GM04504 (cell line): Measurements from ENCODE around the gene BCAS1.

Experiments used
- DNase-seq: peaks from one replicate; pipeline ENCODE4 v3.0.0-alpha.2; 2012; ENCODE audit warnings: low read depth

Gene BCAS1, protein sequence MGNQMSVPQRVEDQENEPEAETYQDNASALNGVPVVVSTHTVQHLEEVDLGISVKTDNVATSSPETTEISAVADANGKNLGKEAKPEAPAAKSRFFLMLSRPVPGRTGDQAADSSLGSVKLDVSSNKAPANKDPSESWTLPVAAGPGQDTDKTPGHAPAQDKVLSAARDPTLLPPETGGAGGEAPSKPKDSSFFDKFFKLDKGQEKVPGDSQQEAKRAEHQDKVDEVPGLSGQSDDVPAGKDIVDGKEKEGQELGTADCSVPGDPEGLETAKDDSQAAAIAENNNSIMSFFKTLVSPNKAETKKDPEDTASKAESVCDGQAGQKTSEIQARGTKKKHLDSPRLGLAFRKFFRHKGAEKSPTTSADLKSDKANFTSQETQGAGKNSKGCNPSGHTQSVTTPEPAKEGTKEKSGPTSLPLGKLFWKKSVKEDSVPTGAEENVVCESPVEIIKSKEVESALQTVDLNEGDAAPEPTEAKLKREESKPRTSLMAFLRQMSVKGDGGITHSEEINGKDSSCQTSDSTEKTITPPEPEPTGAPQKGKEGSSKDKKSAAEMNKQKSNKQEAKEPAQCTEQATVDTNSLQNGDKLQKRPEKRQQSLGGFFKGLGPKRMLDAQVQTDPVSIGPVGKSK

DNA sequence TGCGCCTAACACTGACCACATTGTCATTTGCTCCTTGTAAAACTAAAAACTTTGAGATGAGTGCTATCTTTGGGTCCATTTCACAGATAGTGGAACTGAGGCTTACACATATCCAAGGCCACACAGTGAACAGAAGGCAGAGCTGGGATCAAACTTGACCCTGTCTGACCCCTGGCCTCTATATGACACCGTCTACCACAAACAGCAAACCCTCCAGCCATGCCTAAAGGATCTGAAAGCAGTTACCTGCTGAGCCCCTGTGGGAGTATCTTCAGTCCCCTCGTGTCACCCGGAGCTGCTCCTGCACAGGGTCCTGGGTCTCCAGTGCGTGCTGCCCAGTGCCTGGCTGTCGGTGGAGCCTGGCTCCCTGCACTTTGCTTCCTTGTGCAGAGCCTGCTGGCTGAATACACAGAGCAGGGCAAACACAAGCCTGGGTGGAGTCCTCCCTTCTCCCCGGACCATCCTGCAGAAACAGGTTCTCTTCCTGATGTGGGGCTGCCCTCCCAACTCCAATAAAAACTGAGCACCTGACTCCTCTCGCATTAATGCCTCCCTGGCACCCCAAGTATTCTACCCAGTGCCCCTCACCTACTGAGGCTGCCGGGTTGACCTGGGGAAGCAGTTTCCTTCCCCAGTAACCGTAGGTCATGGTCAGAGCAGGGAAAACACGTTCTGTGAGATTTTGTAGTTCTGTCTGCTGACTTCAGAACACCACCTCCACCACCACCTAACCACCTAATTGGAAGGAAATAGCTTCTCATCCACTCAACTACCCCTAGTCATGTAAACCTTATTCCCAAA, at the start of gene BCAS1:
Gene BCAS1 (minus strand): TSS at position 408 of the 801 bp plus-strand sequence. CDS start 11,876 bp downstream, outside the sequence.
- DNase-seq = no peak

DNA sequence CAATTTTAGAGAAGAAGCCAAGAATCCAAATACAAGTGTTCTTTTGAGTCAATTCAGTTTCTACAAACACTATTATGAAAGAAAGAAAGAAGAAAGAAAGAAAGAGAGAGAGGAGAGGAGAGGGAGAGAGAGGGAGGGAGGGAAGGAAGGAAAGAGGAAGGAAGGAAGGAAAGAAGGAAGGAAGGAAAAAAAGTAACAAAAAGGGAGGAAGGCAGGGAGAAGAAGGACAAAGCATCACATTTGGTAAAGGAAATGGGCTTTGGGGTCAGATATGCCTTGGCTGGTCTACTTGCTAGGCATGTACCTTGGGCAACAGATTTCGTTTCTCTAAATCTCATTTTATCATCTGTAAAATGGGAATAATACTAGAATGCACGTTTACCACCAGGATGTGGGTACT, 49.4 kb upstream of the BCAS1 start:
- DNase-seq = no peak

GRCh38 chr20:54118220-54119001, 48.0 kb upstream of the BCAS1 start:
- no peak for DNase-seq

- no peak for DNase-seq
Observed at GRCh38 chr20:54116550-54117235, 46.3 kb upstream of the BCAS1 start.

DNA sequence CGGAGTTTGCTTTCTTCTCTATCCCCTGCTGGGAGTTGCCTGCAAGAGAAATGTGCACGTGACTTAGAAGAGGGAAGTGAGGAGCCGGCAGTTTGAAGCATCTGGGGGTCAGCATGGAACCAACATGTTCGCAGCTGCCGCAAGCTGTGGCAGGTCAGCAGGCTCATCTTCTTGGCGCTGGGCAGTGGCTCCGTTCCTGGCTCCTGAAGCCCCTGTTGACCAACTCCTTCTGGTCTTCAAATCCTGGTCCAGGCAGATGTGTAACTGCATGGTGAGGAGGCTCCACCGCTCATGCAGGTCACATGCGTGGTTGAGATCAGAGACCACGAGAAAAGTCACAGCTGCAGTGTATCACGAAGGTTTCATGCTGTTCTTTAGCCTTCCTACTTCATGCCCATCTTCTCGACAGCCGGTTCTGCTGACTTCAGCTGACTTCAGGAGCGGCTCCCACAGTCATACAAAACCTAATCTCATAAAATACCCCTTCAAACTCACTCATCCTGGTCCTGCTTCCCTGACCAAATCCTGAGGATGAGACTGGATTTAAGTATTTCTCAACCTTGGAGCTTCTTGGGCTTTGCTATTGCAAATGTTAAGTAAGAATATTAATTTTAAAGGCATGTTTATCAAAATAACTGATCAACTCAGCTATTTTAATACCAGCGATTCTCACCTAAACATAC, 44.9 kb upstream of the BCAS1 start:
- DNase-seq = no peak

DNA sequence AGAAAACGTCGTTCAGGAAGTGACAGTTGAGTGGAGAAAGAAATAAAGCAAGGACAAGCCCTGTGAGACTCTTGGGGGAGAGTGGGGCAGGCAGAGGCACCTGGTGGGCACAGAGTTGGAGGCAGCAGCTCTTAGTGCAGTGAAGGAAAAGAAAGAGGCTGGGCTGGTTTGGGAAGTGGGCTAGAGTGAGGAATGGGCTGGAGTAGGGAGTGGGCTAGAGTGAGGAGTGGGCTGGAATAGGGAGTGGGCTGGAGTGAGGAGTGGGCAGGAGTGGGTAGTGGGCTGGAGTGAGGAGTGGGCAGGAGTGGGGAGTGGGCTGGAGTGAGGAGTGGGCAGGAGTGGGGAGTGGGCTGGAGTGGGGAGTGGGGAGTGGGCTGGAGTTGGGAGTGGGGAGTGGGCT, 43.7 kb upstream of the BCAS1 start:
- DNase-seq = no peak

DNA sequence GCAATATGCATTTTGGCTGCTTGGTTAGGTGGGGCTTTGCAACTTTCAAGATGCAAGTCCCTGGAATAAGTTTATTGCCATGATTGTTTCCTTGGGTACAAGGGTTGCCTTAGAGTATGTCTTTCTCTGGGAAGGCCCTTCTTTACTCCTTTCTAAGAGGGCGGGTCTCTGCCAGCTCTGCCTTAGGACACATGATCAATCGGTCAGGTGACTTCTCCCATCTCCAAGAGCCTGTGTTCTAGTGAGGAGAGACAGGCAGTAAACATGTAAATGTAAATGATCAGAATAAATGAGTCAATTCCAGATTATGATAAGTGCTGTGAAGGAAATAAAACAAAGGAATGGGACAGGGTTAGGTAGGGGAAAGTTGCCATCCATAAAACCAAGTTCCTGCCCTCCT, 43.2 kb upstream of the BCAS1 start:
- no peak for DNase-seq

DNA sequence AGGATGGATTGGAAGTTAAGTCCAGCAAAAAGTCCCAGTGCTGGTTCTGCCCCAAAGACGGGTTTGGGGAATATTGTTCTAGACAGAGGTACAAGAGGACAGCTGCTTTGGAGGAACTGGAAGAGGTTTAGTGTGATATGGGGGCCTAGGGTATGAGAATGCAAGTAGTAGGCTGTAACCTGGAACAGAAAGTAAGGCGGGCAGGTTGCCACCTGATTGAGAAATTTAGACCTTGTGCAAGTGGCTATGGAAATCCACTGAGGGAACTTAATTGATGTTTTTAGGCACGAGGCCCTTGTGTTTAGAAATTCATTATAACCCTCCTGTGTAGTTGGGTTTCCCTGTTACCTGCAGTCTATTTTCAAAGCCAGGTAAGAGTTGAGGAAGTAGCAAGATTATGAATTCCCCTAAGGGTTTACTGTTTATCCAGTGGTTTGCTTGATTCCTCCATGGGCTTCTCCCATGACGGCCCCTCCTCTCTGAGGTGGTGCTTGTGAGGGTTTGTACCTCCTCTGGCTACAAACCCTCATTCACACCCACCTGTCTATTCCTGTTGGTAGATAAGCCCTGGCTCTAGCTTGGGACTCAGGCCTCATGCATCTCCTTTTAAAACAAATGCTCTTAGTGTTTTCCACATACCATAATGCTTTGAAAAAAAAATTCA, 42.0 kb upstream of the BCAS1 start:
- DNase-seq = no peak

- DNase-seq = no peak
Observed at GRCh38 chr20:54111460-54111859, 41.1 kb upstream of the BCAS1 start.

GRCh38 chr20:54110457-54110856, 40.1 kb upstream of the BCAS1 start:
- DNase-seq = no peak

DNA sequence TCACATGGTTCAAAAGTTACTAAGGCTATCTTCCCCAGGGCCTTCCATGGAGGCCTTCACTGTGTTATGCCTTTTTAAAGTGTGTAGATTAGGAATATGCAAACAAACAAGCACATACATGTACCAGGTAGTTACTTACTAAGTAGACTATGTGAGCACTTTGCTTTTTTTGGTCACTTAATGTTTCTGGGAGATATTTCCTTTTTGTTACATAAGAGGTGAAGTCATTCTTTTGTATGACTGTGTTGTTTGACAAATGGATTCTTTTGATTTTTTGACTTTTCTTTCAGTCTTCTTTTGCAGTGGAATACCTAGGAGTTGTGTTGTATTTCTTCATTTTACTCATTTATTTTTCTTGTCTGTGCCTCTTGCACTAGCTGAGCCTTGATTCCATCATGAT, 39.6 kb upstream of the BCAS1 start:
- no peak for DNase-seq

GRCh38 chr20:54108817-54109216, 38.4 kb upstream of the BCAS1 start:
- no peak for DNase-seq

DNA sequence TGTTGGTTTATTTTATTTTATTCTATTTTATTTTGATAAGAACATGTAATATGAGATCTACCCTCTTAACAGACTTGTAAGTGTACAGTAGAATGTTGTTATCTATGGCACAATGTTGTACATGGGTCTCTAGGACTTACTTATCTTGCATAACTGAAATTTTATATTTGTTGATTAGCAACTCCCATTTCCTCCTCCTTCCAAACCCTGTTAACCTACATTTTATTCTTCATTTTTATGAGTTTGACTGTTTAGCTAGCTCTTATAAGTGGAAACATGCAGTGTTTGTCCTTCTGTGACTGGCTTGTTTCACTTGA, 37.9 kb upstream of the BCAS1 start:
- no peak for DNase-seq

DNA sequence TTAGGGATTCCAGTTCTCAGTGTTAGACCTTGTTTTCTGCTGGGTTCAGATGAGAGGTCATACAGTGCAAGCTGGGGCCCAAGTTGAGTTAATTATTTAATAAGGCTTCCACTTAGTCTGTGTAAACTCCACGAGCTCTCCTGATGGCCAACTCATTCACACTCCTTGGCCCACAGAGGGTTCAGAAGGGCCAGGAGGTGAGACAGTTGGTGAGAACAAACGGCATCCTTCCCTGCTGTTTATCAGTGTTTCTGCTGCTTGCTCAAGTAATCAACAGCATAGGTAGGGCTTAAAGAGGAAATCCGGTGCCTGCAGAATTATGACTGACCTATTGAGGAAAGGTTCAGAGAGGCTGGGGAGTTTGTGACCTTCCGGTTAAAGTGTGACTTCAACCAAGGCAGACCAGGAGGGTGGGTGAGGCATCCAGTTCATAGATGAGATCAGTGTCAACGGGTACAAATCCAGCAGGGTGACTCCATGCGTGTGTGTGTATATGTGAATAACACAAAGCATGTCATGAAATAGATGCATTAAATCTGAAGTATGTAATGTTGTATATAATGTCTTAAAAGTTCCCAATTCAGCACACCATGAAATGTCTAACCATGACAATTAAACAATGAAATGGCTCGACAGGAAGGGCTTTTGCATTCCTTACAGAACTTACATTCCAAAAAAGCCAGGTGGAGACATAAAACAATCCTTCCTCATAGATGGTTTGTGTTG, 37.4 kb upstream of the BCAS1 start:
- DNase-seq = no peak

- DNase-seq = no peak
Observed at GRCh38 chr20:54107181-54107580, 36.8 kb upstream of the BCAS1 start.

GRCh38 chr20:54106162-54106561, 35.8 kb upstream of the BCAS1 start:
- DNase-seq = no peak

DNA sequence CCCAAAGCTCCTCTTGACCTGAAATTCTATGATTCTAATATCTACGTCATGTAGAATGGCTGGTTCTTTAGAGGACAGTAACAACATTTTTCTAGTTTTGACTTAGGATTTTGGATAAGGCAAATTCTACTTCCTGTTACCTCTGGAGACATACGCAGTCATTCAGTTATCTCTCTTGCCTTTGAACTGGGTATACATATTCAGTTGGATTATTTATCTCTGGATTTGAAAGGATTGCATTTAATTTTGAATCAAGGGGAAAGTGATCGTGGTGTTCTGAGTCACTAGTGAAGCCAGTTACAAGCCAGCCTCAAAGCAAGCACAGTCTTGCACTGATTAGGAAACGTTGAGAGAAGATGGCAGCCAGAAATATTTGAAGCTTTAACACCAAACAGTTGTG, 35.3 kb upstream of the BCAS1 start:
- no peak for DNase-seq

- DNase-seq = no peak
Observed at GRCh38 chr20:54104781-54105180, 34.4 kb upstream of the BCAS1 start.

DNA sequence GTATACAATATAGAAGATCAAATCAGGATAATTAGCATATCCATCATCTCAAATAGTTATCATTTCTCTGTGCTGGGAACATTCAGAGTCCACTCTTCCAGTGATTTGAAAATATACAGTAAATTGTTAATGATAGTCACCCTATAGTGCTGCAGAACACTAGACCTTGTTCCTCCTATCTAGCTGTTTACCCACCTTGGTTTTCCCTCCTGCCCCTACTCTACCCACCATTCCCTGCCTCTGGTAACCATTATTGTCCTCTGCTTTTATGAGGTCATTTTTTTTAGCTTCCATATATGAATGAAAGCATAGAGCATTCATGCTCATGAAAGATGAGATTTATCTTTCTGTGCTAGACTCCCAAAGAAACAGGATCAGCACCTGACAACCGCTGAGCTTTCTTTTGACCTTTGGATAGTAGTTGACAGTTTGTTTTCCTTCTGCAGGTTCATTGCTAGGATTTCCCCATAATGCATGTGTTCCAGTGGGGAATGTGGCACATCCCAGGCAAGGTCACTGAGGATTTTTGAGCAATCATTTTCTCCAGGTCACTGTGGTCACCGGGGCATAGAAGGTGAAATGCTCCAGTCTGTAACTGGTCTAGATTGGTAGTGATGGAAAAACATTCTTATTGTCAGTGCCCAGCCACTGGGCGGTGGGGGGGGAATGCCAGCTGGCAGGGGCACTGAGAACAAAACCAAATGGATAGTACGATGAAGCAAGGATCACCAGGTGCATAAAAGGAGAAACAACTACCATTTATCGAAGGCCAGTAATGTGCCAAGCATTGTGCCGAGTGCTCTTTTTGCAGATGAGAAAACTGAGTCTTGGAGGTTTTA, 33.6 kb upstream of the BCAS1 start:
- DNase-seq = no peak
